ENCODE measurements around the gene CRYBA1.

CRYBA1 gene

GRCh38 chr17:29283961-29284360 lies 37.3 kb downstream of the CRYBA1 start:
- DNase-seq (ENCODE audit: low read depth in 1 of 2, low spot score in 1 of 2): no peak
- TF ChIP-seq CTCF (IDR thresholded peaks at IDR 0.05; ENCODE audit: insufficient read depth, low read length): no peak
- no peak for TF ChIP-seq REST (IDR thresholded peaks at IDR 0.05; ENCODE audit: insufficient replicate concordance, low read depth)
- no peak for TF ChIP-seq POLR2AphosphoS5 (IDR thresholded peaks at IDR 0.05; ENCODE audit: low read depth)
- no peak for TF ChIP-seq GABPA (IDR thresholded peaks at IDR 0.05; ENCODE audit: low read depth)
- TF ChIP-seq SPI1 (IDR thresholded peaks at IDR 0.05; ENCODE audit: borderline replicate concordance, low read depth): no peak
- Histone ChIP-seq H3K27me3 (ENCODE audit: insufficient read depth, poor library complexity, severe bottlenecking) (no peaks in the 10 kb centered on the region), H3K4me3 (replicated peaks; ENCODE audit: insufficient read depth, low read length) (no peak overlapping the region), H3K27ac (replicated peaks) (no peak overlapping the region)

GRCh38 chr17:29289852-29290251 lies 43.2 kb downstream of the CRYBA1 start:
- no peak for DNase-seq (ENCODE audit: low read depth in 1 of 2, low spot score in 1 of 2)
- TF ChIP-seq CTCF (IDR thresholded peaks at IDR 0.05; ENCODE audit: insufficient read depth, low read length): no peak
- TF ChIP-seq SPI1 (IDR thresholded peaks at IDR 0.05; ENCODE audit: borderline replicate concordance, low read depth): no peak
- TF ChIP-seq REST (IDR thresholded peaks at IDR 0.05; ENCODE audit: insufficient replicate concordance, low read depth): no peak
- TF ChIP-seq GABPA (IDR thresholded peaks at IDR 0.05; ENCODE audit: low read depth): no peak
- no peak for TF ChIP-seq POLR2AphosphoS5 (IDR thresholded peaks at IDR 0.05; ENCODE audit: low read depth)
- no peak overlapping the region for H3K4me3 ChIP-seq (replicated peaks; ENCODE audit: insufficient read depth, low read length)
- H3K27me3 ChIP-seq (ENCODE audit: insufficient read depth, poor library complexity, severe bottlenecking): no peaks in the 10 kb centered on the region
- H3K27ac ChIP-seq (replicated peaks): no peak overlapping the region

GRCh38 chr17:29291163-29291752 lies 44.6 kb downstream of the CRYBA1 start:
- TF ChIP-seq CTCF (IDR thresholded peaks at IDR 0.05; ENCODE audit: insufficient read depth, low read length) (peak; percentile 40), GABPA (IDR thresholded peaks at IDR 0.05; ENCODE audit: low read depth) (no peak), SPI1 (IDR thresholded peaks at IDR 0.05; ENCODE audit: borderline replicate concordance, low read depth) (peak; percentile 66; the same call in 1 of the 2 replicates)
- DNase-seq (ENCODE audit: low read depth in 1 of 2, low spot score in 1 of 2): peak in 1 of 2 experiments; percentile 67
- Histone ChIP-seq H3K27ac (replicated peaks) (peak overlapping the region; percentile 83), H3K4me3 (replicated peaks; ENCODE audit: insufficient read depth, low read length) (peak overlapping the region; percentile 97), H3K27me3 (ENCODE audit: insufficient read depth, poor library complexity, severe bottlenecking) (no peaks in the 10 kb centered on the region)
